COR-L47 (cell line): Measurements from ENCODE around the gene PKMYT1.

Experiments used
- DNase-seq: peaks from one replicate; lab custom pipeline; 2025; lab: John Stamatoyannopoulos, UW

PKMYT1 gene

GRCh38 chr16:2973093-2973492 lies 7.2 kb downstream of the PKMYT1 start:
- DNase-seq: no peak

GRCh38 chr16:2971985-2972784 lies 8.1 kb downstream of the PKMYT1 start:
- no peak for DNase-seq

- DNase-seq: no peak
Measured at GRCh38 chr16:2971134-2971984, 8.9 kb downstream of the PKMYT1 start.

- DNase-seq: no peak
Measured at GRCh38 chr16:2970563-2970962, 9.7 kb downstream of the PKMYT1 start.

GRCh38 chr16:2969545-2970521 lies 10.4 kb downstream of the PKMYT1 start:
- DNase-seq: peak; percentile 69

GRCh38 chr16:2968738-2969544 lies 11.3 kb downstream of the PKMYT1 start, which contains the start of gene PAQR4:
Gene PAQR4 (plus strand): TSS chr16:2969348. CDS start chr16:2969675, 327 bp downstream.
- DNase-seq: peak; percentile 89

- no peak for DNase-seq
Measured at GRCh38 chr16:2968368-2968737, 11.9 kb downstream of the PKMYT1 start.

GRCh38 chr16:2967721-2968161 lies 12.5 kb downstream of the PKMYT1 start:
- no peak for DNase-seq

GRCh38 chr16:2967211-2967631 lies 13.0 kb downstream of the PKMYT1 start:
- no peak for DNase-seq

GRCh38 chr16:2966808-2967191 lies 13.4 kb downstream of the PKMYT1 start:
- no peak for DNase-seq

GRCh38 chr16:2966043-2966807 lies 14.0 kb downstream of the PKMYT1 start:
- DNase-seq: no peak

- DNase-seq: peak; percentile 65
Measured at GRCh38 chr16:2964475-2965336, 15.5 kb downstream of the PKMYT1 start.

- peak; percentile 76 for DNase-seq
Measured at GRCh38 chr16:2963723-2964474, 16.3 kb downstream of the PKMYT1 start, which contains the start of gene KREMEN2. Gene KREMEN2 (plus strand): TSS chr16:2964275. CDS start chr16:2964521, 246 bp downstream.

GRCh38 chr16:2963074-2963722 lies 17.0 kb downstream of the PKMYT1 start:
- DNase-seq: no peak

- no peak for DNase-seq
Measured at GRCh38 chr16:2962334-2963073, 17.7 kb downstream of the PKMYT1 start.

GRCh38 chr16:2960183-2961010 lies 19.8 kb downstream of the PKMYT1 start:
- no peak for DNase-seq
